NB4 (cell line): ENCODE measurements around the gene DENND5B.
"Not testable (repeated sequence)": the region's sequence is repeated elsewhere in the genome, so short reads cannot be mapped to it uniquely, and the experiment has no call there.

Experiments
- DNase-seq: peaks from one replicate; pipeline ENCODE4 v3.0.0; 2010; ENCODE audit warnings: low read depth
- H3K4me3 ChIP-seq: one replicate; pipeline ENCODE4 v1.5.1; 2011; ENCODE audit warnings: mild to moderate bottlenecking, low read depth, low read length, moderate library complexity
- MYC ChIP-seq: IDR thresholded peaks from 2 replicates; pipeline ENCODE4 v1.6.1; 2011; ENCODE audit warnings: low read depth, low read length
- POLR2A ChIP-seq: IDR thresholded peaks from 2 replicates; pipeline ENCODE4 v1.6.1; 2011; ENCODE audit warnings: mild to moderate bottlenecking; ENCODE audit not compliant: insufficient read length; ENCODE audit errors: extremely low read depth
- TF ChIP-seq, protein P1 (sequence below): IDR thresholded peaks from 2 replicates; pipeline ENCODE4 v1.6.1; 2011; ENCODE audit warnings: low read depth, low read length
- TF ChIP-seq, protein P2 (sequence below): IDR thresholded peaks from one replicate; pipeline ENCODE4 v1.5.1; 2012; ENCODE audit warnings: low read depth, low read length

Gene DENND5B

DNA sequence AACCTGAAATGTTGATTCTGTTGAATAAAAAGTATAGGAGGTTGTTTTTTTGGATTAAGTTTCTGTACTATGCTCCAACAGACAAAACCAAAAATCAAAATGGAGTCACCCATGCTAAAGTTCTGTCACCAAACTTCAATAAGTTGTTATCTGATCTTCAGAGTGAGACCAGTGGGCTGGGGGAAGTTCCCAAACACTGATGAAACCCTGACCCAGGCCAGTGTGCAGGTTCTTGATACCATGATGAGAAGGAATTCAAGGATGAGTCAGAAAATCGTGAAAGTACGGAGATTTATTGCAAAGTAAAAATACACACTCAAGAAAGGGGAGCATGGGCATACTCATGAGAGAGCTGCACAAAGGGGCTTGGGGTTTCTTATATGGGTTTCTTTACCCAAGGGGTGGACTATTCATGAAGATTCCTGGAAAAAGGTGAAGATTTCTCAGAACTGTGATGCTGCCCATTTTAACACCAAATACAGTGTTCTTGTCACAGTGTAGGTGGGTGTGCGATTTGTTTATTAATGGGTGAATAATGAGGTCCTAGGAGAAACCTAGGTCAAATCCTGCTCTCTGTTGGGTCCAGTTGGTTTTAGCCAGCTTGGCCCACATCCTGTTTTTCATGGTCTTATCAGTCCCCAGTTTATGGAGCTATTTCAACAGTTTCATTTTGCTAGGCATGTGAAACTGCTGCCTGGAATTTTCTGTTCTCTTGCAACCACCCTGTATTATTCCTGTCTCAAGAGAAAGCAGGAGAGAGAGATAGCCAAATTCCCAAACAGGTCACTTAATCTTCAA is 27.5 kb upstream of the DENND5B start:
- H3K4me3 ChIP-seq, result no peak overlapping the region
- TF ChIP-seq MYC (no peak), POLR2A (no peak)
- TF ChIP-seq, protein P1, sequence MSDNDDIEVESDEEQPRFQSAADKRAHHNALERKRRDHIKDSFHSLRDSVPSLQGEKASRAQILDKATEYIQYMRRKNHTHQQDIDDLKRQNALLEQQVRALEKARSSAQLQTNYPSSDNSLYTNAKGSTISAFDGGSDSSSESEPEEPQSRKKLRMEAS, result no peak
- TF ChIP-seq, protein P2, sequence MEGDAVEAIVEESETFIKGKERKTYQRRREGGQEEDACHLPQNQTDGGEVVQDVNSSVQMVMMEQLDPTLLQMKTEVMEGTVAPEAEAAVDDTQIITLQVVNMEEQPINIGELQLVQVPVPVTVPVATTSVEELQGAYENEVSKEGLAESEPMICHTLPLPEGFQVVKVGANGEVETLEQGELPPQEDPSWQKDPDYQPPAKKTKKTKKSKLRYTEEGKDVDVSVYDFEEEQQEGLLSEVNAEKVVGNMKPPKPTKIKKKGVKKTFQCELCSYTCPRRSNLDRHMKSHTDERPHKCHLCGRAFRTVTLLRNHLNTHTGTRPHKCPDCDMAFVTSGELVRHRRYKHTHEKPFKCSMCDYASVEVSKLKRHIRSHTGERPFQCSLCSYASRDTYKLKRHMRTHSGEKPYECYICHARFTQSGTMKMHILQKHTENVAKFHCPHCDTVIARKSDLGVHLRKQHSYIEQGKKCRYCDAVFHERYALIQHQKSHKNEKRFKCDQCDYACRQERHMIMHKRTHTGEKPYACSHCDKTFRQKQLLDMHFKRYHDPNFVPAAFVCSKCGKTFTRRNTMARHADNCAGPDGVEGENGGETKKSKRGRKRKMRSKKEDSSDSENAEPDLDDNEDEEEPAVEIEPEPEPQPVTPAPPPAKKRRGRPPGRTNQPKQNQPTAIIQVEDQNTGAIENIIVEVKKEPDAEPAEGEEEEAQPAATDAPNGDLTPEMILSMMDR, result no peak
- DNase-seq, result no peak

DNA sequence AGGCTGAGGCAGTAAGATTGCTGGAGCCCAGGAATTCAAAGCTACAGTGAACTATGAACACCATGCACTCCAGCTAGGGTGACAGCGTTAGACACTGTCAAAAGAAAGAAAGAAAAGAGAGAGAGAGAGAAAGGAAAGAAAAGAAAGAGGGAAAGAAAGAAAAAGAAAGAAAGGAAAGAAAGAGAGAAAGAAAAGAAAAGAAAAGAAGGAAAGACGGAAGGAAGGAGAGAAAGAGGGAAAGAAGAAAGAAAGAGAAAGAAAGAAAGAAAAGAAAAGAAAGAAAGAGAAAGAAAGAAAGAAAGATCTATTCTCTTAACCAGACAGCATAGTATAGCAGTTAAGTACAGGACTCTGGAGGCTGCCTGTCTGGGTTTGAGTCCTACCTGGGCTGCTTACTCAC is 21.9 kb upstream of the DENND5B start:
- no peak for DNase-seq
- no peak for TF ChIP-seq MYC
- TF ChIP-seq, protein P1, result no peak
- TF ChIP-seq POLR2A, result no peak
- TF ChIP-seq, protein P2, result no peak
- no peak overlapping the region for H3K4me3 ChIP-seq

DNA sequence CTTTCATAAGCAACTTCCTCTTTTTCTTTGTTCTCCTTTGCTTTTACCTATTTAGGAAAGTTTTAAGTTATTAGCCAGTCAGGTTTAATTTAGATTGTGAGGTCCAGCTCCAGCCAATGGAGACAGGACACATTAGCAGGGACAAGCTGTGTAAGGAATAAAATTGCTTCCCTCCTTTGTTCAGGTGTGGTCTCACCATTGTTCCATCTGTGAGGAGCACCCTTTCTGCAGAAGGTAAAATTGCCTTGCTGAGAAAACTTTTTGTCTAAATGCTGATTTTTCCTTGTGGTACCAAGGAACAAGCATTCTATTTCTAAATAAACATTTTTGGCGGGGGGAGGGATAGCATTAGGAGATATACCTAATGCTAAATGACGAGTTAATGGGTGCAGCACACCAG is 17.4 kb upstream of the DENND5B start:
- H3K4me3 ChIP-seq, result not testable (repeated sequence)
- DNase-seq, result peak; percentile 11

DNA sequence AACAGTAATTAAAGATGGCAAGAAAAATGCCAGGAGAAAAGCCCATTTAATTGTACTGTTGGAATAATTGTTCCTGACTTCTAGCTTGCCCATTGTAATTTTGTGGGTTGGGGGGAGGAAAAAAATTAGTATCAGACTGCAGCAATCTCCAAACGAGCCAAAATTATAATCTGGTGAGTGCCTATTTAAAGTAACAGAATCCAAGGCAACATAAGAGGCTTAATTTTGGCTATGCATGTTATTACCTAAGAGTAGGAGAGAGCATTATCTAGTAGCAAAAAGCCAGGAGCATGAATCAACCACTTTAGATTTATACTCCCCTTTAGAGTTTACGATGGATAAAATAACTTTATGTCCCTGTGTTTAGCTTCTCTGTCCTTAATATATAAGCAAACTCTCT is 14.6 kb upstream of the DENND5B start:
- no peak for DNase-seq
- no peak overlapping the region for H3K4me3 ChIP-seq
- TF ChIP-seq, protein P2, result no peak
- TF ChIP-seq, protein P1, result no peak
- TF ChIP-seq POLR2A (no peak), MYC (no peak)

DNA sequence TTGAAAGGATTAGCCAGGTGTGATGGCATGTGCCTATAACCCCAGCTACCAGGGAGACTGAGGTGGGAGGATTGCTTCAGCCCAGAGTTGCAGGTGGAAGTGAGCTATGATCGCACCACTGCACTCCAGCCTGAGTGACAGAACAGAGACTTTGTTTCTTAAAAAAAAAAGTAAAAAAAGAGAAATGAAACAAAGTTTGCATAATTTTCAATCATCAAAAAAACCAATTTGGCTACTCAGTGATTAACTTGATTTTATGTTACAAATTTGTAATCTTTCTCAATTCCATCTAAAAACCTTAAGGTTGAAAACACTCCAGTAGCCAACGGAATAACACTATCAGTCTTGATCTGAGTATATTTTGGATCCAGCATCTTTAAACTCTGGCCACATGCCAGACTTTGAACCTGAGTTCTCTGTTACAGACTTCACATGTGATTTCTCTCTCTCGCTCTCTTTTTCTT is 12.6 kb upstream of the DENND5B start:
- no peak overlapping the region for H3K4me3 ChIP-seq
- TF ChIP-seq, protein P2, result no peak
- TF ChIP-seq, protein P1, result no peak
- TF ChIP-seq MYC, result no peak
- no peak for TF ChIP-seq POLR2A
- DNase-seq, result no peak

GRCh38 chr12:31600750-31601149 is 9.8 kb upstream of the DENND5B start:
- DNase-seq, result no peak
- TF ChIP-seq, protein P1, result no peak
- TF ChIP-seq MYC (no peak), POLR2A (no peak)
- TF ChIP-seq, protein P2, result no peak
- H3K4me3 ChIP-seq, result no peak overlapping the region
